Endometrium (tissue), 2 donors: ENCODE results near the gene IQCH.
A peak's percentile ranks its signal among the peaks of the same experiment; 100 is the strongest.
"Not testable (repeated sequence)": the region's sequence is repeated elsewhere in the genome, so short reads cannot be mapped to it uniquely, and the experiment has no call there.

Experiments used
- FAIRE-seq: peaks from 2 replicates; lab custom pipeline; 2012; peaks lifted over from hg19 to GRCh38; lab: Jason Lieb, UNC
- donor health status: control.
- donor health status: control.

IQCH gene

GRCh38 chr15:67453703-67454102, 199.1 kb downstream of the IQCH start:
- not testable (repeated sequence) for FAIRE-seq

DNA sequence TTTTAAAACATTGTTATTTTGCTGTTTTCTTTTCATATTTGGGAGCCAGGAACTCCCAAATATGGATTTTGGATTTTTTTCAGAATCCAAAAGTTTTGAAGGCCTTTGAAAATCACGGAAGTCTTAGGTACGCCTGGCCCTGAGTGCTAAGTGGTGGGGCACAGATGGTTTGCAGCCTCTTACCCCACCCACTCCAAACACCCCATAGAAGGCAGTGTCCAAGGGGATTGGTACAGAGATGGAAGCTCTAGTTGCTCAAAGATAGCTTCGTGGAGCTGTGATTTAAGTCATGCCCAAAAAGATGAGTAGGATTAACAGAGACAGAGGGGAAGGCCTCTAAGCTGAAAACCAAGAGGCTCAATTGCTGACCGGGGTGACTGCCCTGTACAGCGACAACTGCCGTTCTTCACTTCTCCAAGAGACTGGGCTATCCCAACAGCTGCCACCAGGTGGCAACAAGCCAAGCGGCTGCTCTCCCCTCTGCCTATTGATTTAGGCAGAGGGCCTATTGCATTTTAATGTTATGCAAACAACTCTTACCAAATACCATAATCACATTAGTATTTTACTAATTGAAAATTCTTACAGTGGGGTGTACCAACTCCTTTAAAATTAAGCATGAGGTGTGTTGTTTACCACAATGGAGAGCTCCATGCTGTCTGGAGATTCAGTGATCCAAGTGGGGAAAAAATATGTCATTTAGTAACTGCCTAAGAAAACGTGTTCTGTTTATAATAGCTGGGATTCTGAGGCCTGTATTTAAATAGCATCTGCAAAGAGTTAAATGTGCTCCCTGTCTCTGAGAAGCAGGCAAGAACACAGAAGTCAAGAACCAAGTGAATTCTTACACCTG, 202.3 kb downstream of the IQCH start:
- peak; percentile 33 for FAIRE-seq

GRCh38 chr15:67458331-67459029, 203.9 kb downstream of the IQCH start:
- FAIRE-seq, result no peak

GRCh38 chr15:67460521-67460920, 205.9 kb downstream of the IQCH start:
- FAIRE-seq, result no peak

DNA sequence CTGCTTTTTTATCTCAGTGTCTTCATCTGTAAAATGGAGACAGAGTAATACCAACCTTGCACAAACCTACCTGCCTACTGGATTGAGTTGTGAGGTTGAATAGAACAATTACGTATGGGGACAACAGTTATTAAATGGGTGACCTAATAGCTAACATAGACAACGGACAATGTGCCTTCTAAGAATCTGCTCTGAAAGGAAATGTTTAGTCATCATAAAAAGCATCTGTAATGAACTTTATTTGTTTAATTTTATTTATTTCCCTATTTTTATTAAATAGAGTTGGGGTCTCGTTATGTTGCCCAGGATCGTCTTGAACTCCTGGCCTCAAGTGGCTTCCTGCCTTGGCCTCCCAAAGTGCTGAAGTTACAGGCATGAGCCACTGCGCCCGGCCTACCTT, 207.1 kb downstream of the IQCH start:
- no peak for FAIRE-seq

- FAIRE-seq, result no peak
These were observed 208.3 kb downstream of the IQCH start for GRCh38 chr15:67462875-67463274.

GRCh38 chr15:67463488-67463887, 208.9 kb downstream of the IQCH start:
- FAIRE-seq, result no peak

DNA sequence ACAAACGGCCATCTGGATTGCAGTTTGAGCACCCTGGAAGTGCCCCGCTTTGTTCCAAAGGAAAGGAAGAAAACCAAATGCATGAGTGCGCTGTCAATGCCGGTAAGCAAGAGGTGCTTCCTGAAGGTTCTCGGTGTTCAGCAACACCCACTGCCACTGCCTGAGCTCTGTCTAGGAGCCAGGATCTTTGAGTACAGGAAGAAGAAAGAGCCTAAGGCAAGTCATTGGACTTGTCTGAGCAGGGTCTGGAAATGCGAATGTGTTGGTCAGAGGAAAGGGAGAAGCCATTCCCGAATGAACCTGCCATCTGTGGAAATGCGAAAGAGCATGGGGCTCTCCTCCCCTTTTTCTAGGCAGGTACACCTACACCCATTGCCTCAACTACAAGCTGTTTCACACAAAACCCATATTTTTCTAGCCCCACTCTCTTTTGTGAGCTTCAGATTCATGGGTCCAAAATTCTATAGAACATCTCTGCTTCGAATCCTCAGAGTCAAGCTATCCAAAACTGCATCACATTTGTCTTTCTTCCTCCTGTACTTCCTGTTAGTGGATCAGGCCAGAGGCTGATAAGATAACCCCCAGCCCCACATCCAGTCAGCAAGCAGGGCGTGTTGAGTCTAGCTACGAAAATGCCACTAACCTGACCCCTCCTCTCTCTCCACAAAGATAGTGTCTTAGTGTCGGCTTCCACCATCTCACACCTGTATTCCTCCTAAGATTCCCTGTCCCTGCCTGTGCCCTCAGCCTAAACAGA, 210.8 kb downstream of the IQCH start:
- FAIRE-seq, result no peak

GRCh38 chr15:67468416-67468815, 213.8 kb downstream of the IQCH start:
- FAIRE-seq, result no peak

GRCh38 chr15:67469680-67470079, 215.1 kb downstream of the IQCH start:
- FAIRE-seq, result no peak

DNA sequence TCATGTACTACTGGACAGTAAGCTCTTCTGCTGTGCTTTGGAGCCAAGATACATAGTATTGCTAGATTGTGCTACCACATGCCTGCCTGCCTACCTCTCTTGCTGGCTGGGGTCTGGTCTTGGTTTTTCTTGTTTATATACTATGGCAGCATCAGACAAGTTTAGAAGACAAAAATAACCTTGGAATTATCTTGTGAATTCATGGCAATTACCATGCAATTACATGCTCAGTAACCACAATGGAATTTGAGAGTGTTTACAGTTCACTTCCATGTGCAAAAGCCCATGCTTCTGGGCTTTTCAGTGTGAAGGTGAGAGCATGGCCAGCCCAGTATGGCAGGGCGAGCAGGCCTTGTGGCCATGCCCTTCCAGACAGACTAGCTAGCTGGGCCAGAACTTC, 218.4 kb downstream of the IQCH start:
- no peak for FAIRE-seq

DNA sequence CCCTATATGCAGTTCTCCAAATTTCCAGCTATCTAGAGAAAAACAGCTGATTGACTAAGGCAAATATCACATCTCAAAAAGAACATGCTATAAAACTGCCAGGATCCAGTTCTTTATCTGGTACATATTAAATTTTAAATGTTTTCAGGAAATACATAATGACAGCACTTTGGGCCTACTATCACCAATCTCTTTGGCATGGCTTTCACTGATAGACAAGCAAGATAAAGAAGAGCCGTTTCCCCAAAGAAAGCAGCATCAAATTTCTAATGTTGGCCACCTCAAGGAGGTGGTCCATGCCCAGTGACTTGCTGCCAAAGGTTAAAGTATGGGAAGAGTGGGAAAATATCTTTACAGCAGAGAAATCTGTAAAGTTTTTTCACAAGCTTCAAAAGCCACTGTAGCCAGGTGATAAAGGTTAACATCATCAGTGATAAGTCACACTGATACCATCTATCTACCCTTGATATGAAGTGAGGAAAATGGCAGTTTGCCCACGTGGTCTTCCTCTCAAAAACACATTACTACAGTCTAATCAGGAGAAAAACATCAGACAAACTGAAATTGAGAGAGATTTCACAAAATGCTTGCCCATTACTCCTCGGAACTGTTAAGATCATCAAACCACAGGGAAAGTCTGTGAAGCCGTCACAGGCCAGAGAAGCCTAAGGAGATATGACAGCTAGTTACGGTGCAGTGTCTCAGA, 220.0 kb downstream of the IQCH start:
- FAIRE-seq, result no peak

DNA sequence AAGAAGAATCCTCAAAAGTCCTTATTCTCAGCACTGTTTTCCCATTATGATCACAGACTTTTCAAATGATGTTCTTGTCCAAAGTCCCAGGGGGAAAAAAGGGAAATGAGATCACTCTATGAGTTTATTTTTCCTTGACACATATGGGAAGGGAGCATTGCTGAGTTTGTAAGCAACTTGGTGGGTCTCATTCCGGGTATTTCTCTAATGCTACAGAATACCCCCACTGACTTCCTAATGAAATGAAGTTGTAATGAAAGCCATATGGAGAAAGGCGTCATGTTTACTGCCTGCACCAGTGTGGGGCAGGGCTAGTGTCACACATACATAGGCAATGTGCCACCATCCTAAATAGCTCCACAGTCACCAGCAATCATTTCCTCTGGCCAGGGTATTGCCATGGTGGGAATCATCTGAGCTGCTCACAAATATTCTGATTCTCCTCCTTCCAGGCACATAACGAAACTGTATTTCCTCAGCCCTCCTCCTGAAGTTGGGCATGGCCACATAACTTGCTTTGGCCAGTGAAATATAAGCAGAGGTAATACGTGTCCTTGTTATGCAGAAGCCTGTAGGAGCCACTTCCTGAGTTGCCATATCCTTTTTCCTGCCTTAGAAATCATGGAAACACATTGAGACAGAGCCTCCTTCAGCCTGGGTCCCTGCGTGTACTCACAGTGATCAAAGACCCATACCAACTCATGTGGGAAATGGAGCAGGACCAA, 225.4 kb downstream of the IQCH start:
- no peak for FAIRE-seq

- no peak for FAIRE-seq
These were observed 226.2 kb downstream of the IQCH start for GRCh38 chr15:67480741-67481140.

- FAIRE-seq, result no peak
These were observed 227.1 kb downstream of the IQCH start for GRCh38 chr15:67481680-67482079.

- FAIRE-seq, result no peak
These were observed 241.0 kb downstream of the IQCH start for GRCh38 chr15:67495585-67495984.

- peak; percentile 68 for FAIRE-seq
These were observed 246.7 kb downstream of the IQCH start for GRCh38 chr15:67501177-67501835.

GRCh38 chr15:67501836-67502461, 247.4 kb downstream of the IQCH start:
- no peak for FAIRE-seq

GRCh38 chr15:67504056-67504455, 249.5 kb downstream of the IQCH start:
- FAIRE-seq, result no peak

GRCh38 chr15:67504796-67505195, 250.2 kb downstream of the IQCH start:
- peak; percentile 76 for FAIRE-seq
